Dermis microvascular lymphatic vessel endothelial cell (primary cell): Measurements from ENCODE around the gene YY1. TPM values are rescaled to one million over a fixed set of nuclear protein-coding genes. Genes with fewer than 3 reads are reported as not detected.

Experiments
- DNase-seq, 2 donors: peaks; one replicate each; pipeline versions ENCODE4 v3.0.0 to v3.0.0-alpha.2; 2010; ENCODE audit warnings: low read depth in 2 of 2
- total RNA-seq: library from RNA; depleted of rRNA; stranded (reverse); fragments of >200 nt; gene quantifications from 2 replicates; pipeline ENCODE4 v1.2.1, GENCODE V29; 2014

The YY1 gene
- total RNA-seq, 1 donor from 2014 or later, result 37.7 TPM

- DNase-seq, result no peak
Observed at GRCh38 chr14:100312877-100313400, 74.0 kb downstream of the YY1 start.

DNA sequence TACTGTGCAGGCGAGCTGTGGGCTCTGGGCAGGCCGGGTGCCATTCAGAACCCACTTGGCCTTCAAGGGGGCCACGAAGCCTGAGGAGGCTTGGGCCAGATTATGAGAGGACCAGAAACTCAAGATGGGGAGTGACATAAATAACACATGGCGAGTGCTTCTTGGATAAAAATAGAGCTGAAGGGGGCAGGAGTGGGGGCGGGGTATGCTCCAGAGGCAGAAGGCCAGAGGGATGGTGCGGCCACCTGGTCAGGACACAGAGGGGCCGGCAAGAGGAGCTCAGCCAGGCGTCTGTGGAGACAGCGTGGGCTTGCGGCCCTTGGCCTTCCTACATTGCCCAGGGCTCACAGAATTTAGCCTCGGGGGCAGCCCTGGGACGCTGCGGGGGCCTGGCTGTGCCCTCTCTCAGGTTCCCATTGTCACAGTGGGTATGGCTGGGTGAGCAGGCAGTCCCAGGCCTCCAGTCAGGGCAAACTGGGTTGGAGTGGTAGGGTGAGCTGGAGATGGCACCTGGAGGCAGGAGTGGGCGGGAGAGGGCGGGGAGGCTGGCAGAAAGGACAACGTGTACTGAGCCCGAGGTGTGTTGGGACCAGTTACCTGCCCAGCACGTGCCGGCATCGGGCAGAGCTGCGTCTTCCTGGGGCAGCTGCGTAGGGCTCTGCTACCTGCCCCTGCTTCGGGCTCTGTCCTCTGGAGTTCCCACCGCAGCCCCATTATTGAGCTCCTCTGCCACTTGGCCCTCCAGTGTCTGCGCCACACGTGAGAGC lies 74.7 kb downstream of the YY1 start:
- DNase-seq, result no peak

DNA sequence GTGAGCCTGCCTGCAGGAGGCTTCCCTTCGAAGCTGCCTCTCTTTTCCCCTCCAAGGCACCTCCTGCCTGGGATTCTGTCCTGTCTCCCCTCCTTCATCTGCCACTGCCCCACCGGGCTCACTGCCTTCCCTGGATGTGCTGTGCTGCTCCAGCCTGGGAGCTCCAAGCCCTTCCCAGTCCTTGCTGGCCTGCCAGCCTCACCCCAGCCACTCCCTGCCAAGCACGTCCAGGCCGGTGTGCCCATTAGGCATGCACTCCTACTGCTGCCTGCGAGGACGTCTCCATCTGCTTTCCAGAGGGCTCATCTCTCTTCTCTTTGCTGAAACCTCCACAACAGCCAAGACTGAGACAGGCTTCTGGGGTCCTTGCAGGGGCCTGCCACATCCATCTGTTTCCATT lies 75.8 kb downstream of the YY1 start:
- no peak for DNase-seq

DNA sequence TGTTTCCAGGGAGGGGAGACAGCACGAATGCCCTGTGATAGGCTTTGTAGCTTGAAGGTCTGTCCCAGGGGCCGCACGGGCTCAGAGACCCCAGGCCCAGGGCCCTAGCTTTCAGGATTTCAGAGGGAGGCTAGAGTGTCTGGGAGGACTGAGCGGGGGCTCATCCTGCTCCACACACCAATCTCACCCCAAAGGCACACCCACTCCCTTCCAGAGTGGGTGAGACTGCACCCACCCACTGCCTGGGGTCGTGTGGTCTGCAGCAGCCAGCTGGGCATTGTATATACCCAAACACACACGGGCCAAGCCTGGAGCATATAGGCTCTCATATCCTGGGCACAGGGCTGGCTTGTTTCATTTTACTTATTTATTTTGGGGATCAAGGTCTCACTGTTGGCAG lies 78.4 kb downstream of the YY1 start:
- no peak for DNase-seq

DNA sequence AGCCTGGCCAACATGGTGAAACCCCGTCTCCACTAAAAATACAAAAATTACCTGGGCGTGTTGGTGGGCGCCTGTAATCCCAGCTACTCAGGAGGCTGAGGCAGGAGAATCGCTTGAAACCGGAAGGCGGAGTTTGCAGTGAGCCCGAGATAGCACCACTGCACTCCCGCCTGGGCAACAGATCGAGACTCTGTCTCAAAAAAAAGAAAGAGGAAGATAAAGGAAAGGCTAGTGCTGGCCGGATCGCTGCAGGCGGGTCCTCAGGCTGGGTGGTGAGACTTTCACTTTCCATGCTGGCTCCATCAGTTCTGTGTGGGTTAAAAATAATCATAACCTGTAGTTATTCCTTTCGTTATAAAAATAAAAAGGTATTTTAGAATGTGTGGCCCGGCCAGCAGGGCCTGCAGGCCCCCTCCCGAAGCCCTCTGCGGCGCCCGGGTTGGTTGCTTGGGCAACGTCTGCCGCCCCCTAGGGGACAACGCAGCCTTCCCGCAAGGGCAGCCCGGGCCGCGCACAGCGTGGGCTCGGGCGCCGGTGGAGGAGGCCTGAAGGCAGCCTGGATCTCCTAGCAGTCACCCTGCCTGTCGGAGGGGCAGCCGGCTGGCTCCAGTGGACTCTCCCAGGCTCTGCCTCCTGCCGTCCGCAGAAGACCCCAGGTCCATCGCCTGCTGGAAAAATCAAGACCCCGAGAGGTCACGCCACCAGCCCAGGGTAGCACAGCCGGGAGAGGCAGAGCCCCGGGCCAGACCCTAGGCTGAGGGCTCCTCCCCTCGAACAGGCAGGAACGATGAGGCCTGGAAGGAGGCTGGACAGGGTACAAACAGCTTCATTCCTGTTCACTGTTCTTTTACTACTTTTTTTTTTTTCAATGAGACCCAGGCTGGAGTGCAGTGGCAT lies 79.2 kb downstream of the YY1 start:
- peak in 1 of 2 donors; percentile 66 for DNase-seq

DNA sequence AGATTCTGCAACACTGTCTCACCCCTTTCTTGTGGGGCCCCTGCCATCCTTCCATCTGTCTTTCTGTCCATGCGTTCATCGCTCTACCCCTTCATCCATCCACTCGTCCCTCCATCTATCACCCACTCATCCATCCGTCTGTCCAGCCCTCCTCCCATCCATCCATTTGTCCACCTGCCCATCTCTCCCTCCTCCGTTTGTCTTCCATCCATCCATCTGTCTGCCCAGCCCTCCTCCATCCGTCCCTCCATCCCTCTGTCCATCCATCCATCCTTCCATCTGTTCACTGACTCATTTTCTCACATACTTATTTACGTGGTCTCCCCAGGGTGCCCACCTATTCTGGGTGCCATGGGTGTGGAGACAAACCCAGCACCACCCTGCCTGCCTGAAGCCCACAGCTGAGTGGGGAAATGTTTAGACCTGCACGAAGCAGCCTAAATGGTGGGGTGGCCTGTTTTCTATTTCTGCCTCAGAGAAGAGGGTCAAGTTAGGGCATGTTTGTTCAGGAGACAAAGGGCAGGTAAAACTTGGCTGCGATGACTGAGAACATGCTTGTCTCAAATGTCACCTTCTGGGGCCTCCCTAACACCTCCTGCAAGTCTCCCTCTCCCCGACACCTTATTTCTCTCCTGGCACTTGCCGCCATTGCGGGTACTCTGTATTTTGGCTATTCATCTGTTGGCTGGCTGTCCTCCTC lies 81.4 kb downstream of the YY1 start:
- DNase-seq, result no peak

DNA sequence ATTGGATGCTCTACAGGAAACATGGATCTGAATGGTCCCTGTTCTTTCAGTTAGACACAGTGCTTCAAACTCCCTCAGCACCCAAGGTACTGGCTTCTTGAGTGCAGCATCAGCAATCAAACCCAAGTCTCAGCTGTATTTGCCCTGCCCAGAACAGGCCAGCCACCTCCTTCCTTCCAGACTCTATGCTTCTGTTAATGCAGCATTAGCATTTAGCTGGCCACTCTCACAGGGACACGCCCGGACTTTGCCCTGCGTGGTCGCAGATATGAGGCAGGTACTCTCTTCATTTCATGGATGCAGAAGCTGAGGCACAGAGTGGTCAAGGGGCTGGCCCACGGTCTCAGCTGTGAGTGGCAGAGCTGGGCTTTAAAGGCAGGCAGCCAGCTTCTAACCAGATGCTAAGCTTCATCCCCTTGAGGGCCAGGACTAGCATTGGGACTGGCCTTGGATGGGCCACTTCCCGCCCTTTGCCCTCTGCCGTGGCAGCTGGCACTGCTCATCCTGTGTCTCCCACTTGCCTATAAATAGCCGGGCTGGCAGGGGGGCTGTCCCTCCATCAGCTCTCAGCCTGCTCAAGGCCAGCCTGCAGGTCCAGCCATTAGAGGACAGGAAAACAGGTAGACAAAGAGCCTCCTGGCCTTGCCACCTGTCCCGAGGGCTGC lies 82.7 kb downstream of the YY1 start:
- DNase-seq, result no peak

DNA sequence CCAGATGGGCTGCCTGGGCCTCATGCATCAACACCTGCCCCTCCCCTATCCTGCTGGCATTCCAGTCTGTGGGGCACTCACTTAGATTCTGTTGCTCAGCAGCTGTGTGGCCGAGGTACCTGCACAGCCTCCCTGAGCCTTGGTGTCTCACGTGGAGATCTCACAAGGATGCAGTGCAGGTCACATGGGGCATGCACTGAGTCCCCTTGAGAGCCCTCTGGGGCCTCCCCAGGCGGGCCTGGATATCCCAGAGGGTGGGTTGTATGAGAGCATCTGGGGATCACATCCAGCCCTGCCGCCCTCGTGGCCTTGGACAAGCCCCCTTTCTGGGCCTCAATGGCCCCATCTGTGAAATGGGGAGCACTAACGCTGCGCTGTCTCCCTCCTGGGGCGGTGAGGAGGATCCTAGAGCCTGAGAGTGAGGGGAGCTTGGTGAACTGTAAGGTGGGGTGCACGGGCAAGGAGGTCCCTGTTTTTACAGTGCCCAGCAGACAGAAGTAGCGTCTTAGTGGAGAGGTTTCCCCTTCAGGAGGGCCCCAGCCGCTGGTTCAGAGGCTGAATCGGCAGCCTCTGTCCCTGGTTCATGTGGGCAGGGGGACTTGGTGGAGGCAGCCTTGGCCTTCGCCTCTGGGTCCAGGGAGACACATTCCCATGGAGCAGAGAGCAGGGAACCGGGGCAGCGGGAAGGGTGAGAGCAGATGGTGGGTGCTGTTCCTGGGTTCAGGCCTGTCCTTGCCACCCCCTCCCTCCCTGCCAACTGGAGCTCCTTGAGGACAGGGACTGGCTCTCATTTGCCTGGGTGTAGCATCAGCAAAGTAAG lies 83.4 kb downstream of the YY1 start:
- no peak for DNase-seq

DNA sequence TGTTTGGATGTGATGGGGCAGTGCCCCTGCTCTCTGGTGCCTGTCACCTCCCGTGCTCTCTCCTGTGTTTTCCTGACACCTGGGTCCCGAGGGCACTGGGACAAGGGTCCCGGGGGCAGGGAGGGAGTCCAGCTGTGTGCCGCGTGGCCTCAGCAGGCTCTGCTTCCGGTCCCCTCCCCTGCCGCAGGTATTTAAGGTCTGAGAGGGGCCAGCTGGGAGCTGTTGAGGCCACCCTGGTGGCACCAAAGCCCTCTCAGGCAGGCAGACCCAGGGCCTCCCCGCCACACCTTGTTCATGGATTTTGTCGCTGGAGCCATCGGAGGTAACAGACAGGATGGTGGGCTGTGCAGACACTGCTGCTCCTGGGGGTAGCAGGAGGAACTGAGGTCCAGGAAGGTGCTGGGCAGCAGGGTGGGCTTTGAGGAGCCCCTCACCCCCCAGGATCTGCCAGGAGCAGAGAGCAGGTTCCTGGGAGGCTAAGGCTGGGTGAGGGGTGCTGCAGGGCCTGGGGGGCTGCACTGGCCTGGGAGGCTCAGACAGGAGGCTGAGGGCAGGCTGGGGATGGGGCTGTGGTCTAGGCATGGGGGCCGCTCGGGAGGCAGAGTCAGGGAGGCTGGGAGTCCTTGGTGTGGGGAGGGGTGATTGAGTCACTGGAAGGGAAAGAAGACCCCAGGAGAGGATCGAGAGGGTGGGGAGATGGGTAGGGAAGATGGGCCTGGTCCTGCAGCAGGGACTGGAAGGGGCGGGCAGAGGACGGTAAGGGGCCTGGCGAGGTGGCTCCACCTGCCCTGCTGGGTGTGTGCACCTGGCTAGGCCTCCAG lies 84.4 kb downstream of the YY1 start, which contains the start of gene SLC25A47:
SLC25A47 (plus strand) TSS at position 219 of the 821 bp plus-strand sequence; CDS start at position 295, 76 bp downstream.
- DNase-seq, result no peak

DNA sequence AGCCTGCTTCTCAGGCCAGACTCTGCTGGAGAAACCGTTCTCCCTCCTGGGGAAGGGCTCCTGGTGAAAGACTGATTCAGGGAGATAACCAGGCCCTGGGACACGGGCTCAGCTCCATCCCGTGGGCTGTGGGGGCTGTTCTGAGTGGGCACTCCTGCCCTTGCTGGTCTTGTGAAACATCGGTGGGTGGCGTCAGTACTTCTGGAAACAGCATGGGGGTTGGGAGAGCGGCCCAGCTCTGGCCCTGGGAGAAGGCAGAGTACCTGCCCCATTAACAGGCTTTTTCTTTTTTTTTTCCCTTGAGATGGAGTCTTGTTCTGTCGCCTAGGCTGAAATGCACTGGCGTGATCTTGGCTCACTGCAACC lies 85.0 kb downstream of the YY1 start:
- no peak for DNase-seq

DNA sequence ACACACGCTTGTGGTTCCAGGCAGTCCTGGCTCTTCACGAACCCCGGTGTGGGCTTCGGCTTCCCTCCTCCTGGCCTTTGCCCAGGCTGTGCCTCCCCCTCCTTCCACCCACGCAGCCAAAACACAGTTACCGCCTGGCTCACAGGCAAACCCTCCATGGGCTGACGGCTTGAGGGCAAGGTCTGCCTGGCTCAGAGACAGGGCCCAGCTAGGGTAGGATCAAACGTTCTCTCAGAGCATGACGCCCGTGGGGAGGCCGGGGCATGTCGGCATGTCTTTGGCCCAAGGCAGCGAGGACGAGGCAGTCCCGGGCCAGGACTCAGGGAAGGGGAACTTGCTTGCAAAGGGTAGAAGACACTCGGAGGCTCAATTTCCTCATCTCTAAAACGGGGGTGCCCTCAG lies 86.3 kb downstream of the YY1 start:
- DNase-seq, result no peak

DNA sequence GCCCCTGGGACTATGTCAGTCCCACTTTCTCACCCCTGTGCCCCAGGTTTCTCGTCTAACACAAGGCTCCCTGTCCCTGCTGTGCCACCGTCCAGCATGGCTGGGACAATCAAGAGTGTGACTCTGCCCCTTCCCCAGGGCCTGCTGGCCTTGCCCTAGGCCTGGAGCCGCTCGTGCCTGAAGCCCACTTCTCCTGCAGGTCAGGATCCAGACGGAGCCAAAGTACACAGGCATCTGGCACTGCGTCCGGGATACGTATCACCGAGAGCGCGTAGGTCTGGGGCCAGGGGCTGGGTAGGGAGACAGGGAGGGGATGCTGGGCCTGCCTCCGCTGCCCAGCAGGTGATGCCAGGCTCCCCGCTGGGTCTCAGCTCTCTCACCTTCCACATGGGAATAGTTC lies 87.0 kb downstream of the YY1 start:
- no peak for DNase-seq

- no peak for DNase-seq
Observed at GRCh38 chr14:100327128-100327527, 88.2 kb downstream of the YY1 start.

- no peak for DNase-seq
Observed at GRCh38 chr14:100328495-100329163, 89.7 kb downstream of the YY1 start.

DNA sequence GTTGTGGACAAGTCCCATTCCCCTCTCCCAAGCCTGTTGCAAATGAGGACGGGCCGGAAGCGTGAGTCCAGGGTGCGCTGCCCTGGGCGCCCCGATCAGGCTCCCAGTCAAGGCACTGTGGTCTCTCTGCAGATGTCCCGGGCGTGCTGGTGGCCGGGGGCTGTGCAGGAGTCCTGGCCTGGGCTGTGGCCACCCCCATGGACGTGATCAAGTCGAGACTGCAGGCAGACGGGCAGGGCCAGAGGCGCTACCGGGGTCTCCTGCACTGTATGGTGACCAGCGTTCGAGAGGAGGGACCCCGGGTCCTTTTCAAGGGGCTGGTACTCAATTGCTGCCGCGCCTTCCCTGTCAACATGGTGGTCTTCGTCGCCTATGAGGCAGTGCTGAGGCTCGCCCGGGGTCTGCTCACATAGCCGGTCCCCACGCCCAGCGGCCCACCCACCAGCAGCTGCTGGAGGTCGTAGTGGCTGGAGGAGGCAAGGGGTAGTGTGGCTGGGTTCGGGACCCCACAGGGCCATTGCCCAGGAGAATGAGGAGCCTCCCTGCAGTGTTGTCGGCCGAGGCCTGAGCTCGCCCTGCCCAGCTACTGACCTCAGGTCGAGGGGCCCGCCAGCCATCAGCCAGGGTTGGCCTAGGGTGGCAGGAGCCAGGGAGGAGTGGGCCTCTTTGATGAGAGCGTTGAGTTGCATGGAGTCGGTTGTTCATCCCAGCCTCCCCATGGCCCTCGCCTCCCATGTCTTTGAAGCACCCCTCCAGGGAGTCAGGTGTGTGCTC lies 90.5 kb downstream of the YY1 start:
- DNase-seq, result no peak

DNA sequence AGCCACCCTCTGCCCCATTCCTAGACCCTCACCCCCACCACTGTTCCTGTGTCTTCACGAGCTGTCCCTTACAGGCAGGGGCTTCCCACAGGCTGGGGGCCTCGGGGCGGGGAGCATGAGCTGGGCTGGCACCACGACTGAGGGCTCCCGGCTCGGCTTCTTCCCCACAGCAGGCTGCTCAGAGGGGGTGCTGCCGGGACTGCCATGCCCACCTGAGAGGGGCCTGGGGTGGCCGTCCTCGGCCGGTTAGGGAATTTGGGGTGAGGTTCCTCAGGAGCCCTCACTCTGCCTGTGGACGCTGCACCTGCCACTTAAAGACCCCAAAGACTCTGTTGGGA lies 91.0 kb downstream of the YY1 start:
- DNase-seq, result no peak

GRCh38 chr14:100330388-100330931 lies 91.5 kb downstream of the YY1 start:
- no peak for DNase-seq

- DNase-seq, result no peak
Observed at GRCh38 chr14:100332071-100332639, 93.2 kb downstream of the YY1 start.
